Adrenal gland (tissue), 5 donors: Measurements from ENCODE around the gene DCX.

Experiments
- CTCF ChIP-seq, 6 experiments: fragments of 450-650 bp in 4 of 6; fragments of 200-600 bp in 2 of 6; sonication (generic) in 1 of 6; IDR thresholded peaks; 1 replicate in 5 of 6; 2 replicates in 1 of 6; pipeline versions ENCODE4 v1.5.1 to v1.8.0; 2016 to 2021; ENCODE audit warnings: antibody characterized with exemption in 6 of 6, mild to moderate bottlenecking in 2 of 6, moderate library complexity in 1 of 6
- POLR2A ChIP-seq, 2 donors: fragments of 450-650 bp; IDR thresholded peaks; one replicate each; pipeline ENCODE4 v1.6.1; 2017; ENCODE audit warnings: antibody characterized with exemption in 2 of 2, mild to moderate bottlenecking in 2 of 2, moderate library complexity in 1 of 2
- donor health status: DM: no; HTN: no; CAD: no.

- no peak for TF ChIP-seq CTCF (IDR thresholded peaks at IDR 0.05)
- no peak for TF ChIP-seq POLR2A (IDR thresholded peaks at IDR 0.05)
Observed at GRCh38 chrX:111340054-111340453, 71.9 kb downstream of the DCX start.
